Liver (tissue), 9 donors: ENCODE results near the gene WDR27. TPM values are rescaled to one million over a fixed set of nuclear protein-coding genes. Genes with fewer than 3 reads are reported as not detected.

ENCODE experiments used
- DNase-seq: peaks from one replicate; pipeline ENCODE4 v3.0.0-alpha.2; 2017; ENCODE audit warnings: low spot score
- H3K27ac ChIP-seq, 2 donors: one replicate each; pipeline ENCODE4 v1.7.0; 2013; ENCODE audit warnings: inconsistent platforms in 2 of 2, low read length in 2 of 2, control low read depth in 1 of 2, low read depth in 1 of 2, mild to moderate bottlenecking in 1 of 2
- H3K27me3 ChIP-seq, 4 donors: one replicate each; pipeline versions ENCODE4 v1.6.1 to v1.7.0; 2013; ENCODE audit warnings: low read length in 3 of 4, inconsistent platforms in 1 of 4, mild to moderate bottlenecking in 1 of 4, moderate library complexity in 1 of 4; ENCODE audit not compliant: control insufficient read depth in 4 of 4, insufficient read depth in 4 of 4
- H3K36me3 ChIP-seq, 4 donors: one replicate each; pipeline versions ENCODE4 v1.6.1 to v1.7.0; 2013; ENCODE audit warnings: low read length in 3 of 4, mild to moderate bottlenecking in 3 of 4, low read depth in 1 of 4, moderate library complexity in 1 of 4; ENCODE audit not compliant: control insufficient read depth in 4 of 4, insufficient read depth in 3 of 4
- H3K4me1 ChIP-seq, 4 donors: one replicate each; pipeline versions ENCODE4 v1.6.1 to v1.7.0; 2013; ENCODE audit warnings: low read length in 3 of 4, mild to moderate bottlenecking in 3 of 4, moderate library complexity in 1 of 4; ENCODE audit not compliant: control insufficient read depth in 4 of 4, insufficient read depth in 4 of 4
- H3K4me3 ChIP-seq, 3 donors: one replicate each; pipeline versions ENCODE4 v1.6.1 to v1.7.0; 2013; ENCODE audit warnings: low read length in 3 of 3, control low read depth in 1 of 3, low read depth in 1 of 3, mild to moderate bottlenecking in 1 of 3
- H3K9ac ChIP-seq, 2 donors: one replicate each; pipeline ENCODE4 v1.7.0; 2013; ENCODE audit warnings: low read length in 2 of 2, mild to moderate bottlenecking in 2 of 2, moderate library complexity in 2 of 2, control low read depth in 1 of 2, low read depth in 1 of 2
- H3K9me3 ChIP-seq, 4 donors: one replicate each; pipeline versions ENCODE4 v1.6.1 to v1.7.0; 2013; ENCODE audit warnings: low read length in 3 of 4; ENCODE audit not compliant: control insufficient read depth in 4 of 4
- FOXA1 ChIP-seq: IDR thresholded peaks from 2 replicates; pipeline ENCODE4 v1.6.1; 2016; ENCODE audit warnings: antibody characterized with exemption
- FOXA2 ChIP-seq: IDR thresholded peaks from 2 replicates; pipeline ENCODE4 v1.6.1; 2016; ENCODE audit warnings: antibody characterized with exemption
- GABPA ChIP-seq, 2 donors: IDR thresholded peaks in 1 of 2; conservative IDR thresholded peaks in 1 of 2; 2 replicates each; pipeline ENCODE4 v1.6.1; 2016; ENCODE audit warnings: antibody characterized with exemption in 2 of 2, mild to moderate bottlenecking in 1 of 2, moderate library complexity in 1 of 2
- JUND ChIP-seq, 2 donors: IDR thresholded peaks; 2 replicates each; pipeline ENCODE4 v1.6.1; 2016; ENCODE audit warnings: antibody characterized with exemption in 2 of 2
- NR2F2 ChIP-seq: IDR thresholded peaks from 2 replicates; pipeline ENCODE4 v1.6.1; 2016; ENCODE audit warnings: antibody characterized with exemption
- RAD21 ChIP-seq, 2 donors: IDR thresholded peaks; 2 replicates each; pipeline ENCODE4 v1.6.1; 2016; ENCODE audit warnings: antibody characterized with exemption in 2 of 2, mild to moderate bottlenecking in 2 of 2
- SP1 ChIP-seq: IDR thresholded peaks from 2 replicates; pipeline ENCODE4 v1.6.1; 2018; ENCODE audit warnings: antibody characterized with exemption, mild to moderate bottlenecking
- TAF1 ChIP-seq: conservative IDR thresholded peaks from 2 replicates; pipeline ENCODE4 v1.6.1; 2016; ENCODE audit warnings: antibody characterized with exemption, mild to moderate bottlenecking
- YY1 ChIP-seq: IDR thresholded peaks from 2 replicates; pipeline ENCODE4 v1.6.1; 2016; ENCODE audit warnings: antibody characterized with exemption, mild to moderate bottlenecking
- WGBS: extraction: QIAGEN DNeasy Blood & Tissue Kit; methylation state at CpG from one replicate; pipeline ENCODE4 v1.1.7; 2013; 5-methylcytosine and 5-hydroxymethylcytosine counted together
- polyA plus RNA-seq, 2 donors: library from polyadenylated mRNA; stranded (reverse) in 1 of 2; unstranded in 1 of 2; fragments of 200-250 nt in 1 of 2; fragments of >200 nt in 1 of 2; fragmentation: Nextera tagmentation in 1 of 2; extraction: Ambion mirVana in 1 of 2; gene quantifications; one replicate each; pipeline versions ENCODE4 v1.2.1 to v1.2.3, GENCODE V29; 2013 to 2015
- total RNA-seq, 2 donors: library from RNA; depleted of rRNA; stranded (reverse); fragments of >200 nt; gene quantifications; one replicate each; pipeline ENCODE4 v1.2.3, GENCODE V29; 2014
- TF ChIP-seq, protein P1 (sequence below): fragments of 150-350 bp; IDR thresholded peaks from 2 replicates; pipeline ENCODE4 v1.5.1; 2017; ENCODE audit warnings: improper control_type of control experiment, low read depth, low read length; ENCODE audit not compliant: missing input control
- TF ChIP-seq, protein P2 (sequence below): IDR thresholded peaks from 2 replicates; pipeline ENCODE4 v1.6.1; 2016; ENCODE audit warnings: antibody characterized with exemption
- TF ChIP-seq, protein P3 (sequence below): IDR thresholded peaks from 2 replicates; pipeline ENCODE4 v1.6.1; 2016; ENCODE audit warnings: antibody characterized with exemption, mild to moderate bottlenecking
- TF ChIP-seq, protein P4 (sequence below): IDR thresholded peaks from 2 replicates; pipeline ENCODE4 v1.6.1; 2016; ENCODE audit warnings: antibody characterized with exemption
- donor health status: healthy.
- donor health status: healthy.
- donor health status: healthy.
- donor health status: healthy.
- donor health status: healthy.

Gene WDR27
- total and polyA plus RNA-seq, 4 donors = 3.7 to 20.1 (median 7.7) TPM

DNA sequence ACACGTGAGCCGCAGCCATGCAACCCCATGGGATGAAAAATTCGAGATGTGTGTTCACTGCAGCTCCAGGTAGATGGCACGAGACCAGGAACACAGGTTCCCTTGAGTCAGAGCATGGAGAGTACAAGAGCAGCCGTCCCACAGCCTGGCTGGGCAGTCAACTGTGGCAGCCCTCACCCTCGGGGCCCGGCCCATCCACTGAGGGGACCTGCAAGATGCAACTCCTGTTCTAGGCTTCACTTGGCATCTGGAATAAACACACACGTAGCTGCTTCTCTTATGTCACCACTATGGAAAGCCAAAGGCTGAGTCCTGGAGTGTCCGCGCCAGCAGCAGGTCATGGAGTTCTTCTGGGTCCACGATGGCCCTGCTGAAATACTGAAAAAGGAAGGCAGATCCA lies 77.0 kb downstream of the WDR27 start:
- Histone ChIP-seq H3K36me3 (peaks cover 0 to 13% (median 6%) of the 10 kb centered on the region in 4 donors), H3K9ac (no peak overlapping the region), H3K4me1 (no peaks in the 10 kb centered on the region), H3K27ac (no peak overlapping the region), H3K4me3 (no peak overlapping the region), H3K27me3 (no peaks in the 10 kb centered on the region), H3K9me3 (no peaks in the 10 kb centered on the region)
- TF ChIP-seq FOXA1 = no peak
- TF ChIP-seq, protein P1, sequence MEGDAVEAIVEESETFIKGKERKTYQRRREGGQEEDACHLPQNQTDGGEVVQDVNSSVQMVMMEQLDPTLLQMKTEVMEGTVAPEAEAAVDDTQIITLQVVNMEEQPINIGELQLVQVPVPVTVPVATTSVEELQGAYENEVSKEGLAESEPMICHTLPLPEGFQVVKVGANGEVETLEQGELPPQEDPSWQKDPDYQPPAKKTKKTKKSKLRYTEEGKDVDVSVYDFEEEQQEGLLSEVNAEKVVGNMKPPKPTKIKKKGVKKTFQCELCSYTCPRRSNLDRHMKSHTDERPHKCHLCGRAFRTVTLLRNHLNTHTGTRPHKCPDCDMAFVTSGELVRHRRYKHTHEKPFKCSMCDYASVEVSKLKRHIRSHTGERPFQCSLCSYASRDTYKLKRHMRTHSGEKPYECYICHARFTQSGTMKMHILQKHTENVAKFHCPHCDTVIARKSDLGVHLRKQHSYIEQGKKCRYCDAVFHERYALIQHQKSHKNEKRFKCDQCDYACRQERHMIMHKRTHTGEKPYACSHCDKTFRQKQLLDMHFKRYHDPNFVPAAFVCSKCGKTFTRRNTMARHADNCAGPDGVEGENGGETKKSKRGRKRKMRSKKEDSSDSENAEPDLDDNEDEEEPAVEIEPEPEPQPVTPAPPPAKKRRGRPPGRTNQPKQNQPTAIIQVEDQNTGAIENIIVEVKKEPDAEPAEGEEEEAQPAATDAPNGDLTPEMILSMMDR = no peak
- TF ChIP-seq YY1 = no peak
- TF ChIP-seq GABPA (IDR thresholded peaks at IDR 0.05 in 1 of 2, conservative IDR thresholded peaks at IDR 0.05 in 1 of 2) = no peak
- no peak for TF ChIP-seq JUND (IDR thresholded peaks at IDR 0.05)
- TF ChIP-seq RAD21 (IDR thresholded peaks at IDR 0.05) = no peak
- no peak for TF ChIP-seq TAF1
- TF ChIP-seq, protein P2, sequence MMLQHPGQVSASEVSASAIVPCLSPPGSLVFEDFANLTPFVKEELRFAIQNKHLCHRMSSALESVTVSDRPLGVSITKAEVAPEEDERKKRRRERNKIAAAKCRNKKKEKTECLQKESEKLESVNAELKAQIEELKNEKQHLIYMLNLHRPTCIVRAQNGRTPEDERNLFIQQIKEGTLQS = no peak
- TF ChIP-seq, protein P3, sequence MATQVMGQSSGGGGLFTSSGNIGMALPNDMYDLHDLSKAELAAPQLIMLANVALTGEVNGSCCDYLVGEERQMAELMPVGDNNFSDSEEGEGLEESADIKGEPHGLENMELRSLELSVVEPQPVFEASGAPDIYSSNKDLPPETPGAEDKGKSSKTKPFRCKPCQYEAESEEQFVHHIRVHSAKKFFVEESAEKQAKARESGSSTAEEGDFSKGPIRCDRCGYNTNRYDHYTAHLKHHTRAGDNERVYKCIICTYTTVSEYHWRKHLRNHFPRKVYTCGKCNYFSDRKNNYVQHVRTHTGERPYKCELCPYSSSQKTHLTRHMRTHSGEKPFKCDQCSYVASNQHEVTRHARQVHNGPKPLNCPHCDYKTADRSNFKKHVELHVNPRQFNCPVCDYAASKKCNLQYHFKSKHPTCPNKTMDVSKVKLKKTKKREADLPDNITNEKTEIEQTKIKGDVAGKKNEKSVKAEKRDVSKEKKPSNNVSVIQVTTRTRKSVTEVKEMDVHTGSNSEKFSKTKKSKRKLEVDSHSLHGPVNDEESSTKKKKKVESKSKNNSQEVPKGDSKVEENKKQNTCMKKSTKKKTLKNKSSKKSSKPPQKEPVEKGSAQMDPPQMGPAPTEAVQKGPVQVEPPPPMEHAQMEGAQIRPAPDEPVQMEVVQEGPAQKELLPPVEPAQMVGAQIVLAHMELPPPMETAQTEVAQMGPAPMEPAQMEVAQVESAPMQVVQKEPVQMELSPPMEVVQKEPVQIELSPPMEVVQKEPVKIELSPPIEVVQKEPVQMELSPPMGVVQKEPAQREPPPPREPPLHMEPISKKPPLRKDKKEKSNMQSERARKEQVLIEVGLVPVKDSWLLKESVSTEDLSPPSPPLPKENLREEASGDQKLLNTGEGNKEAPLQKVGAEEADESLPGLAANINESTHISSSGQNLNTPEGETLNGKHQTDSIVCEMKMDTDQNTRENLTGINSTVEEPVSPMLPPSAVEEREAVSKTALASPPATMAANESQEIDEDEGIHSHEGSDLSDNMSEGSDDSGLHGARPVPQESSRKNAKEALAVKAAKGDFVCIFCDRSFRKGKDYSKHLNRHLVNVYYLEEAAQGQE = no peak
- no peak for TF ChIP-seq NR2F2
- TF ChIP-seq SP1 = no peak
- no peak for DNase-seq
- 96% methylated on average over 11 of the region's 11 CpGs for WGBS

DNA sequence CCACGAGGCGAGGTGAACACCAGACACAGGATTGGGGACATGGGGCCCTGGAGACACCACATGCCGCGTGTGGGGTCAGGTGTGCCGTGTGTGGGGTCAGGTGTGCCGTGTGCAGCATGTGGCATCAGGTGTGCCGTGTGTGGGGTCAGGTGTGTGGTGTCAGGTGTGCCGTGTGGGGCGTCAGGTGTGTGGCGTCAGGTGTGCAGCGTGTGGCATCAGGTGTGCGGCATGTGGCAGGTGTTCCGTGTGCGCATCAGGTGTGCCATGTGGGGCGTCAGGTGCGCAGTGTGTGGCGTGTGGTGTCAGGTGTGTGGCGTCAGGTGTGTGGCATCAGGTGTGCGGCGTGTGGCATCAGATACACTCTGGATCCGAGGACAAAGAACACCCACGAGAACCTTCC lies 77.9 kb downstream of the WDR27 start:
- H3K27ac ChIP-seq = no peak overlapping the region
- H3K9ac ChIP-seq = no peak overlapping the region
- H3K9me3 ChIP-seq = no peaks in the 10 kb centered on the region
- H3K27me3 ChIP-seq = no peaks in the 10 kb centered on the region
- peaks cover 0 to 13% (median 6%) of the 10 kb centered on the region in 4 donors for H3K36me3 ChIP-seq
- H3K4me1 ChIP-seq = no peaks in the 10 kb centered on the region
- no peak overlapping the region for H3K4me3 ChIP-seq
- no peak for DNase-seq
- 98% methylated on average over 22 of the region's 22 CpGs for WGBS
- TF ChIP-seq FOXA2 (no peak), SP1 (no peak)
- TF ChIP-seq, protein P4, sequence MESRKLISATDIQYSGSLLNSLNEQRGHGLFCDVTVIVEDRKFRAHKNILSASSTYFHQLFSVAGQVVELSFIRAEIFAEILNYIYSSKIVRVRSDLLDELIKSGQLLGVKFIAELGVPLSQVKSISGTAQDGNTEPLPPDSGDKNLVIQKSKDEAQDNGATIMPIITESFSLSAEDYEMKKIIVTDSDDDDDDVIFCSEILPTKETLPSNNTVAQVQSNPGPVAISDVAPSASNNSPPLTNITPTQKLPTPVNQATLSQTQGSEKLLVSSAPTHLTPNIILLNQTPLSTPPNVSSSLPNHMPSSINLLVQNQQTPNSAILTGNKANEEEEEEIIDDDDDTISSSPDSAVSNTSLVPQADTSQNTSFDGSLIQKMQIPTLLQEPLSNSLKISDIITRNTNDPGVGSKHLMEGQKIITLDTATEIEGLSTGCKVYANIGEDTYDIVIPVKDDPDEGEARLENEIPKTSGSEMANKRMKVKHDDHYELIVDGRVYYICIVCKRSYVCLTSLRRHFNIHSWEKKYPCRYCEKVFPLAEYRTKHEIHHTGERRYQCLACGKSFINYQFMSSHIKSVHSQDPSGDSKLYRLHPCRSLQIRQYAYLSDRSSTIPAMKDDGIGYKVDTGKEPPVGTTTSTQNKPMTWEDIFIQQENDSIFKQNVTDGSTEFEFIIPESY = no peak
